Stimulated activated naive CD4-positive, alpha-beta T cell (primary cell): ENCODE measurements around the gene TNFRSF8.

Experiments used
- DNase-seq, 6 experiments: peaks; one replicate each; lab custom pipeline; 2025; lab: John Stamatoyannopoulos, UW

The TNFRSF8 gene

DNA sequence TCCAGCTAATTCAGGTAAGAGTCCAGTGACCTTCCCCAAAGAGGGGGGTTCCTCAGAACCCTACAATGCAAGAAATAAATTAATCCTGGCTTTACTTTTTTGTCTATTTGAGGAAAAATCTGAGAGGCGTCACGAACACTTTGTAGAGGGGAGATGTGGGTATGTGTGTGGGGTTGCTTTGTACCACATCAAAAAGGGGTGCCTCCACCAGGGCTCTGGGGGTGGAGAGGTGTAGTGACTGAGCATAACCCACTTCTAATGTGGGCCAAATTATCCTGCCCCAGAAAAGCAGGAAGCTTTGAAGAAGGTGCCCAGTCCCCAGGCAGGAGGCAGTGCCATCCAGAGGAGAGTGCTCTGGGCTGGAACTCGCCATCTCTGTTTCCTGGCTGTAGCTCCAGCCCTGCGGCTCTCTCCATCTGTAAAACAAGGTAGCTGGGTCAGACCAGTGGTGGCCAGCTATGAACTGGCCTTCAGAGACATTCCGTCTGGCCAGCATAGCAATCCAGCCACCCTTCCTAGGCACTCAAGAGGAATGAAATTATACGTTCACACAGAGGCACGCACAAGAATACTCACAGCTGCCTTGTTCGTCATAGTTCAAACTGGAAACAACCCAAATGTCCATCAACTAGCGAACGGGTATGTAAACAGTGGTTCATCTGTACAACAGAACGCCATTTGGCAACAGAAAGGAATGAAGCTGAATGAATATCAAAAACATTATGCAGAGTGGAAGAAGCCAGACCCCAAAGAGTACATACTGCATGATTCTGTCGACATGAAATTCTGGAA lies 58.3 kb downstream of the TNFRSF8 start:
- DNase-seq: peak in 2 of 6 experiments; percentile 11 to 15

- DNase-seq: no peak
Measured at GRCh38 chr1:12123172-12123571, 60.1 kb downstream of the TNFRSF8 start.

GRCh38 chr1:12124693-12125421 lies 61.8 kb downstream of the TNFRSF8 start:
- DNase-seq: peak; percentile 51 to 90 (median 69)

DNA sequence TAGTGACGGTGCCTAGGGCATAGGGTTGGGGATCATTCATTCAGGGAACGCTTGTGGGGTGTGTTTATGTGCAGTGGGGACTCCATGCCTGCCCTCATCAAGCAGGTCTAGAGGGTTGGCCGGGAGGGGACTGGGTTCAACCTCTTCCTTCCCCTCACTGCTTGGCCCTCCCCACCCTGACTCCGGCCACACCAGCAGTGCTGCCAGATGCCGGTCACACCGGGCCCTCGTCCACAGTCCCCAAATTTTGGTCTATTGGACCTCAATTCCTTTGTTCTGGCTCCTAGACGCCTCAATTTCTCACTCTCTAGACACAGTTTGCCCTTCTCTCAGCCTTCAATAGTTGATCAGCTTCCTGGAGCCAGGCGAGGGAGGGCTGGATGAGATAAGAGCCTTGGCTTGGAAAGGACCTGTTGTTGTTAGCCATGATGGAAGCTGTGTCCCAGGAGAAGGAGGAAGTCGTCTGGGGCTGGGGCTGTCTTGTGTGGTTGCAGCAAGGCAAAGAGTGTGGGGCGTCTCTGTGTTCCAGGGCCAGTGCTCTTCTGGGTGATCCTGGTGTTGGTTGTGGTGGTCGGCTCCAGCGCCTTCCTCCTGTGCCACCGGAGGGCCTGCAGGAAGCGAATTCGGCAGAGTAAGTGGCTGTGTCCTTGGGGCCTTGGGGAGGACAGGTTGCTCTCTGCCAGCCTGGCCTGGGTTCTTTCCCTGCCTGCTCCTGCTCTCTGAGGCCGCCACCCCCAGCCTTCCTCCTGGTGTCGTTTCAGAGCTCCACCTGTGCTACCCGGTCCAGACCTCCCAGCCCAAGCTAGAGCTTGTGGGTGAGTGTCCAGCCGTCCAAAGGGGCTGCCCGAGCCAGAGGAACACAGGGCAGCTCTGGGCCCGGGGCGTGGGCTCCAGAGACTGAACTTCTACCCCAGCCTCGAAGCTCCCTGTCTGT lies 62.6 kb downstream of the TNFRSF8 start:
- no peak for DNase-seq

DNA sequence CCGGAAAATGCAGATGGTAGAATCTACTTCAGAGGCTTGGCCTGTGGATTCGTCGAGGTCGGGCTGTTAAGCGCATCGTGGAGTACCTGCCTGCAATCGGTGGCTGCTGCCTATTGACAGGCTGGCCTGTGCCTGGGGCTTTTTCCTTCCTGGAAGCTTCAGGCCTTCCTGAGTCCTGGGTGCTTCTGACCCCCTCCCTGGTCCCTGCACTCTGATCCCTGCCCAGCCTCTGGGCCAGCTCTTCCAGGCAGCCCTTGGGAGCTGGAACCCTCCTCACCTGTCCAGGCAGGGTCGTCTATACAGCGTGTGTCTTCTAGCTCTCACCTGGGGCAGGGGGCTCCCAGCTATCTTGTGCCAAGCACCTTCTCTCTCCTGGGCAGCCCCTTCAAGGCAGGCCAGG lies 63.7 kb downstream of the TNFRSF8 start:
- DNase-seq: no peak

GRCh38 chr1:12127206-12127810 lies 64.2 kb downstream of the TNFRSF8 start:
- no peak for DNase-seq

DNA sequence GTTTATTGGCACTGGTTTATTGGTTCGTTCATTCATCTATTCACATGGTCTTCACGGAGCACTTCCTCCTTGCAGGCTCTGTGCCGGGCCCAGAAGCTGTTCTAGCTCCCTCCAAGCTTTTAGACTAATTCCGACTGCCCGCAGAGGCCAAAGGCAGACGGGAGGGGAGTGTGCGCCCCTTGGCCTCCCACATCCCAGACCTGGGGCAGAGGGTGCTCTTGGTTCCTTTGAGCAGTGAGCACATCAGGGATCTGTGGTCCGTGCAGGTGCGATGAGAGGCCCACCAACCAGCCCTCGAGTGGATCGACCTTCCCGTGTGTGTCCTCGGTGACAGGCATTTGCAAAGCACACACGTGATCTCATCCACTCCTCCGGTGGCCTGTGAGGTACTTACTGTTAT lies 65.0 kb downstream of the TNFRSF8 start:
- no peak for DNase-seq

DNA sequence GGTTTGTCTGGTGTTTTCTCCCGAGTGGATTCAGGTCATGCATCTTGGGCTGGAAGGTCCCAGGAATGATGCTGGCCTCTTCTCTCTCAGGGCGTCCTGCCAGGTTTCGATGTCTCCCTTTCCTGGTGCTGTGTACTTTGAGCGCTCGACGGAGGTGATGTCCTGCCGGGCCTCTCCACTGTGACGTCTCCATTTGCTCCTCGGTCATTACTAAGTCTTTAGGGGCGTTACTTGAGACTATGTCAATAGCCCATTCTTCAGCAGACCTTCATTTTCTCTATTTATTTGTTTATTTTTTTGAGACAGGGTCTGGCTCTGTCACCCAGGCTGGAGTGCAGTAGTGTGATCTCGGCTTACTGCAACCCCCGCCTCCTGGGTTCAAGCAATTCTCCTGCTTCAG lies 66.5 kb downstream of the TNFRSF8 start:
- no peak for DNase-seq

- DNase-seq: no peak
Measured at GRCh38 chr1:12130466-12131130, 67.5 kb downstream of the TNFRSF8 start.

DNA sequence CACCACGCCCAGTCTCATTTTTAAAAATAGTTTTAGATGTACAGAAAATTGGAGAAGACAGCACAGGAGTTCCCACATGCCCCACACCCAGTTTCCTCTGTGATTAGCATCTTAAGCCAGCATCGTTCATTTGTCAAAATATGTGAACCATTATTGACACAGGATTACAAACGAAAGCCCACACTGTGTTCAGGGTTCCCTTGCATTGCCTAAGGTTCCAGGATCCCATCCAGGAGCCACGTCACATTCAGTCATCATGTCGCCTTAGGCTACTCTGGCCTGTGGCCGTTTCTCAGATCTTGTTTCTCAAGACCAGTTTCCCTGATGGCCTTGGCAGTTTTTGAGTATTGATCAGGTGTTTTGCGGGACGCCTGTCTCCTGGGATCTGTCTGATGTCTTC lies 69.0 kb downstream of the TNFRSF8 start:
- DNase-seq: no peak

- no peak for DNase-seq
Measured at GRCh38 chr1:12134716-12135115, 71.6 kb downstream of the TNFRSF8 start.

GRCh38 chr1:12135612-12136011 lies 72.5 kb downstream of the TNFRSF8 start:
- no peak for DNase-seq

GRCh38 chr1:12136916-12137610 lies 74.0 kb downstream of the TNFRSF8 start:
- DNase-seq: no peak

- no peak for DNase-seq
Measured at GRCh38 chr1:12138196-12139168, 75.4 kb downstream of the TNFRSF8 start.

GRCh38 chr1:12140016-12140415 lies 76.9 kb downstream of the TNFRSF8 start:
- no peak for DNase-seq

- DNase-seq: no peak
Measured at GRCh38 chr1:12140515-12141162, 77.5 kb downstream of the TNFRSF8 start.

GRCh38 chr1:12141163-12141850 lies 78.2 kb downstream of the TNFRSF8 start:
- no peak for DNase-seq

DNA sequence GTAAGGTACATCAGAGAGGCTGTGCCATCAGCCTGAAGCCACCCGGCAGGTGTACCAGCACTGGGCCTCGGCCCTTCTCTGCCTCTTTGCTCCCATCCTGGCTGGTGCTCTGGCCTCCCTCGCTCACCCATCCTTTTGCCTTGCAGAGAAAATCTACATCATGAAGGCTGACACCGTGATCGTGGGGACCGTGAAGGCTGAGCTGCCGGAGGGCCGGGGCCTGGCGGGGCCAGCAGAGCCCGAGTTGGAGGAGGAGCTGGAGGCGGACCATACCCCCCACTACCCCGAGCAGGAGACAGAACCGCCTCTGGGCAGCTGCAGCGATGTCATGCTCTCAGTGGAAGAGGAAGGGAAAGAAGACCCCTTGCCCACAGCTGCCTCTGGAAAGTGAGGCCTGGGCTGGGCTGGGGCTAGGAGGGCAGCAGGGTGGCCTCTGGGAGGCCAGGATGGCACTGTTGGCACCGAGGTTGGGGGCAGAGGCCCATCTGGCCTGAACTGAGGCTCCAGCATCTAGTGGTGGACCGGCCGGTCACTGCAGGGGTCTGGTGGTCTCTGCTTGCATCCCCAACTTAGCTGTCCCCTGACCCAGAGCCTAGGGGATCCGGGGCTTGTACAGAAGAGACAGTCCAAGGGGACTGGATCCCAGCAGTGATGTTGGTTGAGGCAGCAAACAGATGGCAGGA lies 79.2 kb downstream of the TNFRSF8 start:
- no peak for DNase-seq
